Mucosa of stomach (tissue), 1 donor: ENCODE data around the gene ALK.

Source experiments
- H3K27me3 ChIP-seq: one replicate; pipeline ENCODE4 v1.7.0; 2013; ENCODE audit warnings: mild to moderate bottlenecking, low read length; ENCODE audit not compliant: control insufficient read depth, insufficient read depth
- H3K36me3 ChIP-seq: one replicate; pipeline ENCODE4 v1.7.0; 2013; ENCODE audit warnings: low read length; ENCODE audit not compliant: control insufficient read depth, insufficient read depth
- H3K4me1 ChIP-seq: one replicate; pipeline ENCODE4 v1.7.0; 2013; ENCODE audit warnings: mild to moderate bottlenecking, low read length; ENCODE audit not compliant: control insufficient read depth, insufficient read depth
- H3K4me3 ChIP-seq: one replicate; pipeline ENCODE4 v1.7.0; 2013; ENCODE audit warnings: low read length
- H3K9ac ChIP-seq: one replicate; pipeline ENCODE4 v1.7.0; 2013; ENCODE audit warnings: mild to moderate bottlenecking, low read length, moderate library complexity
- H3K9me3 ChIP-seq: one replicate; pipeline ENCODE4 v1.7.0; 2013; ENCODE audit warnings: mild to moderate bottlenecking, low read length, moderate library complexity; ENCODE audit not compliant: control insufficient read depth
- donor health status: Pancreatic carcinoma.

ALK gene

GRCh38 chr2:29450596-29451222 is 470.7 kb downstream of the ALK start:
- Histone ChIP-seq H3K36me3 (no peaks in the 10 kb centered on the region), H3K4me3 (no peak overlapping the region), H3K9ac (no peak overlapping the region), H3K4me1 (no peaks in the 10 kb centered on the region), H3K9me3 (no peaks in the 10 kb centered on the region), H3K27me3 (no peaks in the 10 kb centered on the region)

GRCh38 chr2:29449499-29449898 is 471.9 kb downstream of the ALK start:
- no peak overlapping the region for H3K9ac ChIP-seq
- no peaks in the 10 kb centered on the region for H3K9me3 ChIP-seq
- H3K4me3 ChIP-seq: no peak overlapping the region
- no peaks in the 10 kb centered on the region for H3K4me1 ChIP-seq
- H3K27me3 ChIP-seq: no peaks in the 10 kb centered on the region
- no peaks in the 10 kb centered on the region for H3K36me3 ChIP-seq

- Histone ChIP-seq H3K9ac (no peak overlapping the region), H3K36me3 (no peaks in the 10 kb centered on the region), H3K4me1 (no peaks in the 10 kb centered on the region), H3K4me3 (no peak overlapping the region), H3K9me3 (no peaks in the 10 kb centered on the region), H3K27me3 (no peaks in the 10 kb centered on the region)
Measured at GRCh38 chr2:29448096-29448688, 473.2 kb downstream of the ALK start.

- no peaks in the 10 kb centered on the region for H3K36me3 ChIP-seq
- H3K4me3 ChIP-seq: no peak overlapping the region
- H3K27me3 ChIP-seq: no peaks in the 10 kb centered on the region
- H3K9me3 ChIP-seq: no peaks in the 10 kb centered on the region
- H3K9ac ChIP-seq: no peak overlapping the region
- H3K4me1 ChIP-seq: no peaks in the 10 kb centered on the region
Measured at GRCh38 chr2:29447513-29447912, 473.9 kb downstream of the ALK start.

- Histone ChIP-seq H3K27me3 (no peaks in the 10 kb centered on the region), H3K4me1 (no peaks in the 10 kb centered on the region), H3K9ac (no peak overlapping the region), H3K4me3 (no peak overlapping the region), H3K36me3 (no peaks in the 10 kb centered on the region), H3K9me3 (no peaks in the 10 kb centered on the region)
Measured at GRCh38 chr2:29446847-29447246, 474.5 kb downstream of the ALK start.

GRCh38 chr2:29444150-29444549 is 477.2 kb downstream of the ALK start:
- Histone ChIP-seq H3K4me1 (no peaks in the 10 kb centered on the region), H3K9me3 (no peaks in the 10 kb centered on the region), H3K9ac (no peak overlapping the region), H3K27me3 (no peaks in the 10 kb centered on the region), H3K36me3 (no peaks in the 10 kb centered on the region), H3K4me3 (no peak overlapping the region)

- Histone ChIP-seq H3K27me3 (no peaks in the 10 kb centered on the region), H3K4me3 (no peak overlapping the region), H3K9me3 (no peaks in the 10 kb centered on the region), H3K36me3 (no peaks in the 10 kb centered on the region), H3K9ac (no peak overlapping the region), H3K4me1 (no peaks in the 10 kb centered on the region)
Measured at GRCh38 chr2:29443627-29444026, 477.8 kb downstream of the ALK start.

GRCh38 chr2:29443151-29443550 is 478.2 kb downstream of the ALK start:
- Histone ChIP-seq H3K9me3 (no peaks in the 10 kb centered on the region), H3K27me3 (no peaks in the 10 kb centered on the region), H3K4me3 (no peak overlapping the region), H3K9ac (no peak overlapping the region), H3K4me1 (no peaks in the 10 kb centered on the region), H3K36me3 (no peaks in the 10 kb centered on the region)

GRCh38 chr2:29440921-29441623 is 480.3 kb downstream of the ALK start:
- H3K4me3 ChIP-seq: no peak overlapping the region
- H3K27me3 ChIP-seq: no peaks in the 10 kb centered on the region
- H3K9ac ChIP-seq: no peak overlapping the region
- no peaks in the 10 kb centered on the region for H3K4me1 ChIP-seq
- no peaks in the 10 kb centered on the region for H3K36me3 ChIP-seq
- no peaks in the 10 kb centered on the region for H3K9me3 ChIP-seq

GRCh38 chr2:29433920-29434319 is 487.5 kb downstream of the ALK start:
- no peaks in the 10 kb centered on the region for H3K9me3 ChIP-seq
- H3K9ac ChIP-seq: no peak overlapping the region

GRCh38 chr2:29433128-29433527 is 488.3 kb downstream of the ALK start:
- no peak overlapping the region for H3K9ac ChIP-seq
- H3K4me3 ChIP-seq: no peak overlapping the region
- H3K36me3 ChIP-seq: no peaks in the 10 kb centered on the region
- no peaks in the 10 kb centered on the region for H3K9me3 ChIP-seq
- H3K27me3 ChIP-seq: no peaks in the 10 kb centered on the region
- H3K4me1 ChIP-seq: no peaks in the 10 kb centered on the region

More at GRCh38 chr2:29433920-29434319, 487.5 kb downstream of the ALK start:
- Histone ChIP-seq H3K4me3 (no peak overlapping the region), H3K27me3 (no peaks in the 10 kb centered on the region), H3K36me3 (no peaks in the 10 kb centered on the region), H3K4me1 (no peaks in the 10 kb centered on the region)

- H3K9me3 ChIP-seq: no peaks in the 10 kb centered on the region
- no peaks in the 10 kb centered on the region for H3K4me1 ChIP-seq
- H3K4me3 ChIP-seq: no peak overlapping the region
- no peak overlapping the region for H3K9ac ChIP-seq
- H3K36me3 ChIP-seq: no peaks in the 10 kb centered on the region
- no peaks in the 10 kb centered on the region for H3K27me3 ChIP-seq
Measured at GRCh38 chr2:29431485-29431884, 489.9 kb downstream of the ALK start.
